H9 (cell line): ENCODE data around the gene TACC2. TPM values are rescaled to one million over a fixed set of nuclear protein-coding genes. Genes with fewer than 3 reads are reported as not detected.

ENCODE experiments used
- DNase-seq: peaks from one replicate; pipeline ENCODE4 v3.0.0-alpha.2; 2017
- H2AFZ ChIP-seq: one replicate; pipeline ENCODE4 v1.6.1; 2013; ENCODE audit warnings: mild to moderate bottlenecking, low read length, control low read depth, moderate library complexity
- H2AK5ac ChIP-seq: 2 replicates; pipeline ENCODE4 v1.6.1; 2013; ENCODE audit warnings: low read length, control low read depth, mixed read lengths; ENCODE audit not compliant: insufficient read length
- H2BK120ac ChIP-seq: one replicate; pipeline ENCODE4 v1.6.1; 2013; ENCODE audit warnings: low read depth, mild to moderate bottlenecking, low read length, control low read depth, inconsistent platforms; ENCODE audit not compliant: poor library complexity, severe bottlenecking
- H2BK12ac ChIP-seq: 2 replicates; pipeline ENCODE4 v1.6.1; 2013; ENCODE audit warnings: low read length, control low read depth, mixed read lengths, low read depth; ENCODE audit not compliant: insufficient read length
- H2BK15ac ChIP-seq: 2 replicates; pipeline ENCODE4 v1.6.1; 2013; ENCODE audit warnings: low read depth, low read length, control low read depth
- H2BK20ac ChIP-seq: one replicate; pipeline ENCODE4 v1.6.1; 2013; ENCODE audit warnings: low read depth, mild to moderate bottlenecking, low read length, control low read depth, inconsistent platforms; ENCODE audit not compliant: poor library complexity, severe bottlenecking
- H2BK5ac ChIP-seq: 2 replicates; pipeline ENCODE4 v1.6.1; 2013; ENCODE audit warnings: low read length, control low read depth, mixed read lengths; ENCODE audit not compliant: insufficient read length
- H3K14ac ChIP-seq: 2 replicates; pipeline ENCODE4 v1.6.1; 2013; ENCODE audit warnings: low read length, control low read depth; ENCODE audit not compliant: insufficient read depth
- H3K18ac ChIP-seq: 2 replicates; pipeline ENCODE4 v1.6.1; 2013; ENCODE audit warnings: low read depth, mild to moderate bottlenecking, mixed read lengths, low read length, control low read depth; ENCODE audit not compliant: insufficient read length
- H3K23ac ChIP-seq: 2 replicates; pipeline ENCODE4 v1.6.1; 2013; ENCODE audit warnings: low read length, control low read depth, mixed read lengths, low read depth; ENCODE audit not compliant: insufficient read length
- H3K23me2 ChIP-seq: 2 replicates; pipeline ENCODE4 v1.6.1; 2013; ENCODE audit warnings: low read depth, mild to moderate bottlenecking, mixed read lengths, low read length, control low read depth; ENCODE audit not compliant: insufficient read length, poor library complexity, severe bottlenecking
- H3K27ac ChIP-seq: 2 replicates; pipeline ENCODE4 v1.5.1; 2013; ENCODE audit warnings: low read length, control low read depth, mixed read lengths, low read depth; ENCODE audit not compliant: insufficient read length
- H3K27me3 ChIP-seq: 2 replicates; pipeline ENCODE4 v1.6.1; 2013; ENCODE audit warnings: low read length, control low read depth, inconsistent platforms; ENCODE audit not compliant: insufficient read depth
- H3K4ac ChIP-seq: 2 replicates; pipeline ENCODE4 v1.6.1; 2013; ENCODE audit warnings: low read depth, mild to moderate bottlenecking, control low read depth, inconsistent platforms, low read length, moderate library complexity
- H3K4me1 ChIP-seq: 2 replicates; pipeline ENCODE4 v1.6.1; 2013; ENCODE audit warnings: low read length, control low read depth, inconsistent platforms; ENCODE audit not compliant: insufficient read depth
- H3K4me2 ChIP-seq: 2 replicates; pipeline ENCODE4 v1.6.1; 2013; ENCODE audit warnings: low read length, control low read depth, mixed read lengths; ENCODE audit not compliant: insufficient read length, insufficient read depth
- H3K56ac ChIP-seq: 2 replicates; pipeline ENCODE4 v1.6.1; 2013; ENCODE audit warnings: low read depth, mild to moderate bottlenecking, mixed read lengths, low read length, control low read depth; ENCODE audit not compliant: insufficient read length
- H3K79me1 ChIP-seq: 2 replicates; pipeline ENCODE4 v1.6.1; 2013; ENCODE audit warnings: low read depth, mild to moderate bottlenecking, moderate library complexity, low read length, control low read depth, inconsistent platforms; ENCODE audit not compliant: insufficient read depth, poor library complexity, severe bottlenecking
- H3K79me2 ChIP-seq: 2 replicates; pipeline ENCODE4 v1.6.1; 2013; ENCODE audit warnings: low read length, control low read depth, inconsistent platforms; ENCODE audit not compliant: insufficient read depth
- H3K9ac ChIP-seq: 2 replicates; pipeline ENCODE4 v1.6.1; 2013; ENCODE audit warnings: low read length, control low read depth, mixed read lengths; ENCODE audit not compliant: insufficient read length; ENCODE audit errors: extremely low read depth
- H3K9me3 ChIP-seq: one replicate; pipeline ENCODE4 v1.6.1; 2013; ENCODE audit warnings: low read depth, low read length, inconsistent platforms; ENCODE audit not compliant: control insufficient read depth
- H3T11ph ChIP-seq: one replicate; pipeline ENCODE4 v1.6.1; 2013; ENCODE audit warnings: mild to moderate bottlenecking, low read length, control low read depth, inconsistent platforms
- H4K20me1 ChIP-seq: one replicate; pipeline ENCODE4 v1.6.1; 2013; ENCODE audit not compliant: control insufficient read depth, insufficient read length, insufficient read depth
- H4K5ac ChIP-seq: 2 replicates; pipeline ENCODE4 v1.6.1; 2013; ENCODE audit warnings: low read depth, mild to moderate bottlenecking, mixed read lengths, low read length, control low read depth; ENCODE audit not compliant: insufficient read length
- H4K8ac ChIP-seq: replicated peaks from 2 replicates; pipeline ENCODE4 v1.6.1; 2013; ENCODE audit warnings: low read length, control low read depth, mixed read lengths, low read depth; ENCODE audit not compliant: insufficient read length
- H4K91ac ChIP-seq: 2 replicates; pipeline ENCODE4 v1.6.1; 2013; ENCODE audit warnings: low read depth, mild to moderate bottlenecking, moderate library complexity, mixed read lengths, low read length, control low read depth; ENCODE audit not compliant: insufficient read length
- H3K27ac Mint-ChIP-seq, 3 experiments: 2 replicates in 2 of 3; 3 replicates in 1 of 3; pipeline ENCODE4 v1.8.0; 2020 to 2021; ENCODE audit warnings: mixed read lengths in 3 of 3, mild to moderate bottlenecking in 1 of 3, moderate library complexity in 1 of 3
- H3K27me3 Mint-ChIP-seq: 2 replicates; pipeline ENCODE4 v1.8.0; 2021; ENCODE audit warnings: low read depth, mild to moderate bottlenecking, moderate library complexity, mixed read lengths
- H3K36me3 Mint-ChIP-seq, 3 experiments: 2 replicates in 2 of 3; 3 replicates in 1 of 3; pipeline ENCODE4 v1.8.0; 2020 to 2021; ENCODE audit warnings: low read depth in 3 of 3, mixed read lengths in 3 of 3; ENCODE audit not compliant: insufficient read depth in 1 of 3
- H3K4me1 Mint-ChIP-seq, 2 experiments: 2 replicates each; pipeline ENCODE4 v1.8.0; 2020; ENCODE audit warnings: mixed read lengths in 2 of 2
- H3K4me3 Mint-ChIP-seq, 2 experiments: 2 replicates in 1 of 2; 3 replicates in 1 of 2; pipeline ENCODE4 v1.8.0; 2020 to 2021; ENCODE audit warnings: mild to moderate bottlenecking in 2 of 2, mixed read lengths in 2 of 2, moderate library complexity in 1 of 2
- H3K9me3 Mint-ChIP-seq, 2 experiments: 2 replicates in 1 of 2; 3 replicates in 1 of 2; pipeline ENCODE4 v1.8.0; 2020; ENCODE audit warnings: mild to moderate bottlenecking in 2 of 2, mixed read lengths in 2 of 2, moderate library complexity in 1 of 2
- CTCF ChIP-seq: fragments of 200-600 bp; sonication (generic); conservative IDR thresholded peaks from 3 replicates; pipeline ENCODE4 v1.8.0; 2021; ENCODE audit warnings: antibody characterized with exemption, mild to moderate bottlenecking
- WGBS: extraction: QIAGEN DNeasy Blood & Tissue Kit; methylation state at CpG from one replicate; pipeline ENCODE4 v1.1.7; 2013; ENCODE audit warnings: missing lambda C conversion rate, low lambda C conversion rate, mixed read lengths; ENCODE audit not compliant: insufficient read length; ENCODE audit errors: extremely low coverage; 5-methylcytosine and 5-hydroxymethylcytosine counted together
- total RNA-seq: library from RNA; stranded (reverse); gene quantifications from 2 replicates; pipeline ENCODE4 v1.2.1, GENCODE V29; 2021

TACC2 gene
- total RNA-seq, 1 experiment from 2014 or later = 58.1 TPM

DNA sequence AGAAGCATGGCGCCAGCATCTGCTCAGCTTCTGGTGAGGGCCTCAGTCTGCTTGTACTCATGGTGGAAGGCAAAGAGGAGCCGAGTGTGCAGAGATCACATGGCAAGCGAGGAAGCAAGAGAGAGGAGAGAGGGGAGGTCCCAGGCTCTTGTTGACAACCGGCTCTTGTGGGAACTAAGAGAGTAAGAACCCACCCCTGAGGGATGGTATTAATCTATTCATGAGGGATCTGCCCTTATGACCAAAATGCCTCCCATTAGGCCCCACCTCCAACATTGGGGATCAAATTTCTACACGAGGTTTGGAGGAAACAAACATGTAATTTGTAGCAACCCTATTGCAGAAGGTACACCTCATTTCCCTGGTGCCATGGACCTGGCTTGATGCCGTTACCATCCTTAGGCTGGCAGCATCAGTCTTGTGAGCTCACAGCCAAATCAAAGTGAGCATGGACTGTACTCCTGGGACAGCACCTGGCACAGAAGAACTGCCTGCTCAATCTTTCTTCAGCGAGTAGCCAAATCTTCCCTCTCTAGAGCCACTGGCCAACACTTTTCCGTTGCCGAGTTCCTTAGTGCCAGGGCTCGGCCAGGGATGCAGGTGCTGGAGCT lies 288.7 kb downstream of the TACC2 start:
- Histone ChIP-seq H2BK12ac (no peak overlapping the region), H3K9ac (no peak overlapping the region), H2AK5ac (no peak overlapping the region), H3K23ac (no peak overlapping the region), H3K4me1 (0 out of 2 replicates have a peak, but pooled peaks cover 1% of the 10 kb centered on the region), H4K91ac (no peak overlapping the region), H4K20me1 (no peaks in the 10 kb centered on the region), H3K4ac (no peak overlapping the region), H3T11ph (no peak overlapping the region), H3K9me3 (no peaks in the 10 kb centered on the region), H2BK15ac (no peak overlapping the region), H3K27me3 (no peaks in the 10 kb centered on the region), H3K4me2 (no peak overlapping the region), H4K8ac (no peak overlapping the region), H2BK20ac (no peak overlapping the region), H3K79me1 (no peaks in the 10 kb centered on the region), H3K56ac (no peak overlapping the region), H3K18ac (no peak overlapping the region), H3K79me2 (no peaks in the 10 kb centered on the region), H2AFZ (no peak overlapping the region), H2BK120ac (no peak overlapping the region), H3K27ac (no peak overlapping the region), H3K14ac (no peak overlapping the region), H4K5ac (no peak overlapping the region), H2BK5ac (no peak overlapping the region), H3K23me2 (no peaks in the 10 kb centered on the region)
- DNase-seq = no peak
- no peak for TF ChIP-seq CTCF
- WGBS = no CpG with 5 or more reads among the region's 10 CpGs
- Mint-ChIP-seq H3K9me3 (no peaks in the 10 kb centered on the region), H3K4me3 (no peak overlapping the region), H3K36me3 (no peaks in the 10 kb centered on the region), H3K27ac (no peak overlapping the region; a peak in 1 of 7 replicates), H3K4me1 (peaks cover 10 to 19% of the 10 kb centered on the region in 2 experiments), H3K27me3 (no peaks in the 10 kb centered on the region; the same call in 1 of the 2 replicates)
